GM19324 (cell line): Measurements from ENCODE around the gene GALNT14.

ENCODE experiments used
- ATAC-seq: cut with Tn5 transposase; IDR thresholded peaks from one replicate; pipeline ENCODE4 v1.9.1; 2021; ENCODE audit warnings: mild to moderate bottlenecking, moderate library complexity; ENCODE audit not compliant: unreplicated experiment, low FRiP score

The GALNT14 gene

DNA sequence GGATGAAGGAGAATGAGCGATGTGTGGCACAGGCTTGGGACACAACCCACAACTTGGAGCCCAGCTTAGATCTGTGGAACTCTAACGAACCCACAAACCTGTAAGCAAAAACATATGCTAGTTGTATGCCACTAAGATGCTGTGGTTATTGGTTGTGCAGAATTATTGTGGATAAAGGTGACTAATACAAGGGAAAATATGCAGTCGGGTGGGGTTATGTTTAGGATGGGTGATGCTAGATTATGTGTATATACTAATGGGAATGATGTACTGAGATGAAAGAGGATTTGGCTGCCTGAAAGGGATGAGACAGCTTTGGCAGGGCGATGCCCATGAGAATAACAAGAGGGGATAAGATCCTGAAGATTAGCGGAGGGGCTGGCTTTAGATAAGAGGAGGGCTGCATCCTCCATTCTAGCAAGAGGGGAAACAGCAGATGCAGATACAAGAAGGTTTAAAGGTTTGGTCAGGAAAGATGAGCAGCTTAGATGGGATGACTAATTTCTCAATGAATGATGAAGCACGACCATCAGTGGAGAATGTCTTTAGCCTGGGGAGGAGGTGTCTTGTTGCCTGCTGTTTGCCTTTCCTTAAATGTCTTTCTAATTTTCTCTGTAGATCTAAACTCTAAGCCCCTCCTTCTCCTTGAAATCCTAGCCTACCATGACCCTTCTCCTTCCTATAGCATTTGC, 49.6 kb downstream of the GALNT14 start:
- no peak for ATAC-seq

DNA sequence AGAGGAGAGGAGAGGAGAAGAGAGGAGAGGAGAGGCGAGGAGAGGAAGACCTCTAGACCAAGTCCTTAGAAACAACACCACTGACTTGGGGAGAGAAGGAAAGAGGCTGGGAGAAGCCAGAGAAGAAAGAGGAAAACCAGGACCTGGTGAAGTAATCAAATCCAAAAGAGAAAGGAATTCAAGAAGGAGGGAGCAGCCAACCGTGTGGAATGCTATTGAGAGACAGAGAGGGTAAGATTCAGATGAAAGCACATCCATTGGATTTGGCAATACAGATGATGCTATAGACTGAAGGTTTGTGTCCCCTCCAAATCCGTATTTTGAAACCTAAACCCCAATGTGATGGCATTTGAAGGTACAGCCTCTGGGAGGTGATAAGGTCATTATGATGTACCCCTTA, 50.7 kb downstream of the GALNT14 start:
- ATAC-seq: no peak

DNA sequence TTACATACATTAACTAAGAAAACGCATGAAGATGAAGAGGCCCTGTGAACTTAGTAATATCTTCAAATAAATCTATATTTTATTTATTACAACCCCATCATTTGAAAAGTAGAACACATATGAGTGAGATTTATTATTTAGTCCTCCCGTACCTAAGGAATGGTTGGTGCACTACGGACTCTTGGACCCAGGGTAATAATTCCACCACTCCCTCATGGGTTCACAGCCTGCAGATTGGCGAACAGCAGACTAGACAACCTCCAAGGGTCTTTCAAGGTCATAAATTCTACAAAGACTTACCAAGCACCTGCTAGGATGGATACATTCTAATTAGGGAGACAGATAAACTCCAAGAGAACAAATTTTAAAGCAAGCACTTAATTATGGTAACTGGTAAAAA, 51.6 kb downstream of the GALNT14 start:
- no peak for ATAC-seq

DNA sequence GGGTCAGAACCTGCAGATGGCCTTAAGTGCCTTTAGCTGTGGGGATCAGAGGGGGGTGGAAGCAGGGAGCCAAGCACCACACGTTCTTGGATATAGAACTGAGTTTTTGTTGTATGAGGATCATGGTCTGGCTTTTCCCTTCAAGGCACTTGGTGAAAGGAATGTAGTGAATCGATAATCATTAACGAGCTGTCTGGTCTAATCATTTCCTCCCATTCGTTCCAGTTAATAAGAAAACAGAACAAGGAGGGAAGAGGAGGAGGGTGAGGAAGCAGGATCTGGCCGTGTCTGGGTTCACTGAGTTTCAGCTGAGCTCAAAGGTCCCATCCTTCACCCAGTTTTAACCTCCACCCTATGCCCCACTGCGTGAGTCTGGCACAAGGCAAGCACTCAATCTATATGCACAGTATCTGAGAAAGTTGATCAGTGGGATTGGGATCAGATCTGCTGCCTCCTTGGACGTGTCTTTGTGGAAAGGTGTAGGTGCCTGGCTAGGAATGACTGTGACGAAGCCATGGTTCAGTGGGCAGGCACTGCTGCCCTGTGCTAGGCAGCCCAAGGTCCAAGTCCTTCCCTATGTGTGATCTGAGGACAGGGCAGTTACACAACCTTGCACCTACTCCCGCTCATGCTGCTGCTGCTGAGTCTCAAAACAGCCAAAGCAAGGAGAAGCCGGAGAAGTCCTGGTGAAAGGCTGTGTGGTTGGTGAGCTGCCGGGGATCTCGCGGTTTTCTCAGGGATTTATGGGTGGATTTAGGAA, 54.8 kb downstream of the GALNT14 start:
- no peak for ATAC-seq

DNA sequence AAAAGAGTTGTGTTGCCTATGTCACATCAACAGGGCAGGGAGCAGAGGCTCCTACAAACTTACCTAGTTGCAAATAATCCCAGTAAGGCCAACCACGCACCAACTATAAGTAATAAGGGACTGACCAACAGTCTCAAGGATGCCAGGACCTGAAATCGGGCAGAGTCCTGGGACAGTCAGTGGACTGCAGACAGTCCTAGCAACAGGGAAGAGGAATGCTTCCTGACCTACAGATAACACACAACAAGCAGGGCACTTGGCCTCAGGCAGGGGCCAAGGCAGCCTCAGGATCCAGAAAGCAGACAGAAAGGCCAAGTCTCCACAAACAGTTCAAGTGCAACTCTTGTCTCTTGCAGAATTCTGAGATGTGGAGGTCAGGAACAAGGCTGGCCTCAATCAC, 56.2 kb downstream of the GALNT14 start:
- ATAC-seq: no peak

DNA sequence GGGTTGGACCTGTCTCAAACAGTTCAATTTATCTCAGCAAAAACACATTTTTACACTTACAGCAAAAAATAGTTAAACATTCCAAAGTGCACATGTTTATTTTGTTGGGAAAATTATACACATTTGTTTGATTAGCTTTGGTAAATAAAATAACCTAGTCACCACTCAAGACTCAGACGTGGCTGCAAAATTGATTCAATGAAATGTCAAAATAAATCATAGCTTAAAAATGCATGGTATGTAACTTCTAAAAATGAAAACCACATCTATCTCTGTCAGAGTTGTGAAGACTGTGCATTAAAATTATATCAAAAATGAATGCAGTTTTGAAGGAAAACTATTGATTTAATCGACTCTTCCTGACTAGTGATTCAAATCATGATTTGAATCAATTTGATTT, 56.7 kb downstream of the GALNT14 start:
- no peak for ATAC-seq

DNA sequence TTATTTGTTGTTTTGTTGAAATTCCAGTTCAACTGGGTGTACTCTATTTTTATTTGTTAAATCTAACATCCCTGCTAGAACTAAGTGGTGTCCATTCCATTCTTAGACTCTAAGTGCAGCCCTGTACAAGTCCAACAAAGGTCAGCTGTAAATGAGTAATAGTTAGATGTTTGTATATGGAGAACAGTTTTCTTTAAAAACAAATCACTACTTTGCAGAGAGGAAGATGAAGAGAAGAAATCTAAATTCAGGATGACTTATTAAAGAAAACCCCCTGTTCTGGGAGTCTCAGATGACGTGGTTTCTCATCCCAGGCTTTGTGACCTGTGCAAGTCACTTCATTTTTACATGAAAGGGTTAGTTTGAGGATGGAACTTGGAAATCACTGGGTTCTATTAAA, 57.9 kb downstream of the GALNT14 start:
- no peak for ATAC-seq

DNA sequence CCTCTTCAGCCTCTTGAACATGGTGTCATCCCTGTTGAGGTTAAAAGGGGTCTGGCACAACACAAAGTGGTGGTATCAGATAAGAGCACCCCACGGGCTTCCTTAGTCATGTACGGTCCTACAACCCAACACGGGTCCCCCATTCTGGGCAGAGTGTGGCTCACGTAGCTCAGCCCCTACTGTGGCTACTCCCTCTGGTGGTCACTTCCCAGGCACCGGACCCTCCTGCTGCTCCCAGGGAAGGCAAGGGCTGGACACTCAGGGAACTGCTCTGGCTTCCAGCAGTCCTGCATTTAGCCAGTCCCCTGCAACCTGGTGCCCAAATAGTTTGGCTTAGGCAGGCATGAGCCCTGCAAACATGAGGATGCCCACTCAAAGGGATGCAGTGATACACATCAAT, 58.6 kb downstream of the GALNT14 start:
- ATAC-seq: no peak

DNA sequence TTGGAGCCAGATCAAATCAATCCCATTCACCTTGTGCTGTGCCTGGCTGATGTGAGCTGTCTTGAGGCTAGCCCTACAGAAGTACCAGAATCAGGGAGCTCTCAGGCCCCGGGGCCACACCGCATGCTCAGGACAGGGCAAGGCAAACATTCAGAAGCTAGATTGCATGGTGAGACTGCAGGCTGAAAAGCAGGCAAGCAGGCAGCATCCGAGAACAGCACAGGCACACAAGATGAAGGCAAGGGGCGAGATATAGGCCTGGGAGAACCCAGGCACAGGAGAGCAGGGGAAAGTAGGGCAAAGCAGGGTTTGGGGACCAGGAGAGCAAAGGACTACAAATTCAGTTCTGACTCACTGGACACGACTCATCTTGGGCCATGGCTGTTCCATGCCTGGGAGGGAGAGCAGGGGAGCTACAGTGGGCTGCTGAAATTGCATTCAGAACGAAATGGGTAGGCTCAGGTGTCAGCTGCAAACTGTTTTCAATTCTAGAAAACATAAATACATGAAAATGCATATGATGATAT, 59.6 kb downstream of the GALNT14 start:
- ATAC-seq: no peak

DNA sequence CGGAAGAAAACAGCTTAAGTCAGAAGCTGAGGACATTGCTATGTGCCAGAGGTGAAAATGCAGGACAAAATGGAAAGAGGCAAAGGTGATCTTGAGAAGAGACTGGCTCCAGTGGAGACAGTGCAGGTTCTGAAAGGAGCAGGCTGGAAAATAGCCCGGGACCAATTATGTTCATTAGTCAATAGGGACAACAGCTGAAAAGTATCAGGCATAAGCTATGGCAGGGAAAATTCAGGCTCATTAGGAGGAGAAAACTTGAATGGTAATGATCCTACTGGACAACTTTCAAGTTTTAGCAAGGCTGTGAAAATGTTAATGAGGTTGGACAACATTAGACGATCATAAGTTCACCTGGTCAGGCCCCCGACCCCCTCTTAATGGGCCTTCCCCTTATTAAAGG, 60.2 kb downstream of the GALNT14 start:
- ATAC-seq: no peak

DNA sequence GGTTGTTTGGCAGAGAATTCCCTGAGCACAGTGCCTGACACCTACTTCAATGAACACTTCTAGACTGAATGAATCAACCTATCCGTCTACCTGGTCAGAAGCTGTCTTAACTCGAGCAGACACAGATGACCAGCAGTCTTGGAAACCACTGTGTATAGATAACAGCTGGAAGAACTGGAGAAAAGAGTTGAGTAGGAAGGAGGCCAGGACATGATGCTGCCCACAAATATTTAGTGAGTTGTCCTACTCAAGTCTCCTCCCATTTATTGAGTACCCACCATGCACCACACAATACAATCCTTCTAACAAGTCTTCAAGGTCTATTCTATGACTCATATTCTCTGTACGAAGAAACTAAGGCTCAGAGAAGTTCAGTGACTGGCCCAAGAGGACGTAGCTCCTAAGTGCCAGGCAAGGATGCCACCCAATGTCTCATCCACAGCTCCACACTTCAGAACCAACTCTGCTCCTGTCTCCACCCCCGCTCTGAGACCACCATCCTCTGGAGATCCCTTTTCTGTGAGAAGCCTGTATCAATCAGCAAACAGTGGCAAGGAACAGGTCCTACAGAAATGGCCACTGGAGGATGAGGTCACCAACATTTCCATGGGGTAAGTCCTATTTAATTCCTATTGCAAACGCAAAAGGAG, 62.2 kb downstream of the GALNT14 start:
- no peak for ATAC-seq

DNA sequence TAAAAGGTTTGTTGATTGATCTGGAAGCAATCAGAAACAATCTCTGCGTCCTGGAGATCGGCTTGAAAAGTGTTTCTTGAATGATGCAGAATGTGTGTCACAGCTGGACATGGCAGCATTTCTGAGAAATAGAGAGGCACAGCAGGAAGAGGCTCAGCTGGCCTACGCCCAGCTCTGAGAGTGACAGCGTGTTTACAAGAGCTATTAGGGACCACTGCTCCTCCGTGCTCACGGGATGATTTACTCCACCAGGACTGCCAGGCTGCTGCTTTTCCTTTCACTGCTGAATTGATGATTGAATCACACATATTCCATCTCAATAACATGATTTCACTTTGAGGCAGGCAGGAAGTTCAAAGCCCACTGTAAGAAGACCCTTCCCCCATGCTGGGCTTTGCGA, 62.8 kb downstream of the GALNT14 start:
- no peak for ATAC-seq

DNA sequence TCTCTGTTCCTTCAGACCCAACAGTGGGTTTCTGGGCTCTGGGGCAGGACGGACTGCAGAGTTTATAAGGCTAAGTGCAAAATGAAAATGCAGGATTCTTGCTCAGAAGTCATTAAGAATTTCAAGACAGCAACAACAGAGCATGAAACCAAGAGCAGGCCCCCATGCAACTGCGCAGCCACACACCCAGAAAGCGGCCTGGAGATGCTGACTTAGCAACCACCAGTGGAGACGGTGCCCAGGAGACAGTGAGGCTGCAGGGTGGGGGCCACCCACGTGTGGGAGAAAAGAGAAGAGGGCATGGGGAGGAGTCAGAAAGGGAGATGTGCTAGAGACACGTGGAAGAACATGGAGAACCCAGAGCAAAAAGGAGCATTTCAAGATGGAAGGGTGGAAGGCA, 66.5 kb downstream of the GALNT14 start:
- no peak for ATAC-seq

DNA sequence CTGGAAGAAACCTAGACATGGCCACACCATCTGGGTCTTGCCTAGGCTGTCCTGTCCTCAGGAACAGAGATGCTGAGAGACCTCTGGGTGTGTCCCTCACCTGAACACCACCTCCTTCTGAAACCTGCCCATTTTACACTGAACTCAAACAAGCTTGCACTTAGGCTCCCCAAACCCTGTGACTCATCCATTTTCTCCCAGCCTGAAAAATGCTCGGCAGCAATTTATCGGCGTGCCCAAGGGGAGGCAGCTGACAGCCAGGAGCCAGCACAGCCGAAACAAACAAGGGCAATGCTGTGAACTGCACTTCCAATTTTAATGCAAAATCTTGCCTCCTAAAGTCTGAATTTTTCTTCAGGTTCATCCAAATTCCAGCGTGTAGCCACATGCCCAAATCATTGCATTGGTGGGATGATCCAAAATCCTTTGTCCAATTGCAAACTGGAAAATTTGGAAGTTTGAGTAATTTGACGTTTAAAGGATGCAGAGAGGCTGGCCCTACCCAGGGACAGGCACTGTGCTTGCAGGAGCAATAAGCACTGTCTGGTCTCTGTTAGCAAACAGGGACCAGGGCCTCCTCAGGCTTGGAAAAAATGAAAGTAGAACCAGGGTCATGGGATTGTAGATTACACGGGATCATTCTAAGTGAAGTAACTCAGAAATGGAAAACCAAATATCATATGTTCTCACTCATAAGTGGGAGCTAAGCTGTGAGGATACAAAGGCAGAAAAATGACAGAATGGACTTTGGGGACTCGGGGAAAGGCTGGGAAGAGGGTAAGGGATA, 67.7 kb downstream of the GALNT14 start:
- ATAC-seq: no peak

DNA sequence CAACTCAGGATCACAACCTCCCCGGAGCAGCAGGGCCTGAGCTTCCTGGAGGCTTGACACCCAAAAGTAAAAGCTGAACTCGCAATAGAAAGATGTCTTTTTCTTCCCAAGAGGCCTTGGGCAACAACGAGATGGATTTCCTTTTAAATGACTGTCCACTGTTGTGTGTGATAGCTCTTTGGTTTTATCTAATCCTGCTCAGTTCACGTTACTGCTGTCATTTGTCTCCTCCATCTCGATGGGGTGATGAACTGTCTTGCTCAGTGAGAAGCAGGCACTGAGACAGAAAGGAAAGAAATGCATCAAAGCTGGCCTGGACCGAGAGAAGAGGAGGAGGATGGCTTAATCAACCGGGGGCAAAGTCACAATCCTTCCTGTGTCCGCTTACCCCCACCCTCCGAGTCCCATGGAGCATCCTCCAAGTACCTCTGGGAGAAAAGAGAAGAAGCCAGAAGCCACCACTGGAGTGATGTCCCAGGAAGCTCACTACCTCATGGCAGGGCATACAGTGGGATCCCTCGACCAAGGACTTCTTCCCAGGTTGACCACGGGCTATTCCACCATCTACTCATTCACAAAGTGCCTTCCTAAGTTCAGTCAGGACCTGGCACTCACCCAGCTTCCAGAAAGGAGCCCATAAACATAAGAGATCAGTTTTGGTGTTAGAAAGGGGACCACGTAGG, 68.5 kb downstream of the GALNT14 start:
- ATAC-seq: no peak

DNA sequence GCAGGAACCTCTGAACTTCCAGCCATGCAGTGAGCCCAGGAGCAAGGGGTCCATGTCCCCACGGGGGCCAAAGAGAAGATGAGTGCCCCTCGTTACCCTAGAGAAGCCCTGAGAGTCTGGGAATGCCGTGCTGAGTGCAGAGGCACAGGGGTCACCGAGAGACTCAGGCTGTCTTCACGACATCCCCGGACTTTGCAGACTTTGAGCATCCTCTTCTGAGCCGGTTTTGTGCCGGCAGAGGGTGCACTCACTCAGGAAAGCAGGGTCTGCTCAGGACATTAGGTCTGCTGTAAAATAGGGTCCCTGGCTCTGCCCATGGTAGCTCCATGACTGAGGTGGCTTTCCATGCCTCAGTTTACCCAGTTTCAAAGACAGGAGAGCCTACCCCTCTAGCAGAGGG, 71.0 kb downstream of the GALNT14 start:
- ATAC-seq: no peak

DNA sequence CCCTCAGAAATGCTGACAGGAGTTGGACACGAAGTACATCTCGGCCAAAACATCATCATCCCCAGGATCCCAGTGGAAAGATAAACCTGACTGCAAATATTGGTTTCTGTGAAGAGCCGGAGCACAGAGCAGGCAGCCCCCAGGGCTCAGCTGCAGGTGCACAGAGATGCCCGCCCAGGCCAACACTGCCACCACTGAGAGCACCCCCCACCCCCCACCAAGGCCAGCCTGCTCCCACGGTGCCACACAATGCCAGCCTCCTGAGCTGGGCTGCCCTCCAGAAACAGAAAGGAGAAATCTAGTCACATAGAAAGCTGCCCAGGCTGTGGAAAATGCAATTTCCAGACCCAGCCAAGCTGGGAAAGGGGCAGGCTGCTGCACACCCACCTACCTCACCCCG, 71.7 kb downstream of the GALNT14 start:
- no peak for ATAC-seq

DNA sequence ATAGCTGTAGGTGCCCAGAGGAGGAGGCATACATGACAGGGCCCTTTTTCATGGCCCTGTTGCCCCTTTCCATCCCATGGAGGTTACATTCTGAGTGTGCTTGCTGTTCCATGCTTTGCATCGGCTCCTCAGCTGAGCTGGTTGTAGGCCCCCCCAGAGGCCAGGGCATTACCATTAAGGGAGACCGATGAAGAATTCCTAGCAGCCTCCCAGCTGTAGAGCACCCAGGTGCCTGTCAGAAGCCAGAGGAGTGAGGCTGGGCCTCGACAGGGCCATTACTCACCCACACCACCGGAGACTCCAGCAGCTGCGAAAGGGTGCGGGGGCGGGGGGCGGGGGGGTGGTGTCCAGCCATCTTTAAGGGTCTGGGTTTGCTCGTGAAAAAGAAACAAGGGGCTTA, 72.2 kb downstream of the GALNT14 start:
- no peak for ATAC-seq

DNA sequence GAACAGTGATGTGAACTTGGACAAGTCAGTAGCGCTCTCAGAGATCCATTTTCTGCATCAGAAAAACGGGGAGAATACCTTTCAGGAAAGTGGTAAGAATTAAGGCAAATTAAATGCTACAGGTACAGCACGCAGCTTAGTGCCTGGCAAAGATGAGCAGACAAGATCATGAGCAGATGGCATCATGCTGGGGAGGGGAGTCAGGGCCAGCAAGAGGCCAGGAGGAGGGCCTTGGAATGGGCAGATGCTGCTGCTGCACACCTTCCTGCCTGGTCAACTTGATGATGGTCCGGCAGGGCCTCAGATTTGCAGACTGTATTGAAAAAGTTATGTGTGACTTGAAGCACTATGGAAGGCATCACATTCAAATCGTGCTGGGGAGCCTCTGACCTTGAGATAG, 72.9 kb downstream of the GALNT14 start:
- no peak for ATAC-seq

DNA sequence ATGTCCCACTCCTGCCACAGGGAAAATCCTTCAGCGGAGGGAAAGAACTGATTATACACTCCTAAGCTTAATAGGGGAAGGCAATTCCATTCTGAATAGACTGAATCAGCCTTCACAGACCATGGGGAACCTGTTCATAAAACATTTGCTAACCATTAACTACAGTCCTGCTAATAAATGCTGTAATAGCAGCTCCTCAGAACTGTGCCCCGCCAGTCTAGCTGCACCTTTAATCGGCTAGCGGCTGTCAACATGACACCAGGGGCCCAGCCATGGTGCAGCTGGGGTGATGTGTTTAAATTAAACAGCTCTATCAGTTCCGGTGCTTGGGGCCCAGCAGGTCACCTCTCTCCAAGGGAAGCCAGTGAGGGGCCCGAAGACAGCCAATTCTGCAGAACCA, 77.8 kb downstream of the GALNT14 start:
- no peak for ATAC-seq
